Measurements from ENCODE around the gene ADGRB3. TPM values are rescaled to one million over a fixed set of nuclear protein-coding genes. Genes with fewer than 3 reads are reported as not detected.

The ADGRB3 gene
- polyA plus RNA-seq, 1 of the 3 experiments (the other 2 are of a cell fraction) = 0.12 TPM

- Histone ChIP-seq H3K27me3 (ENCODE audit: insufficient read depth) (no peaks in the 10 kb centered on the region), H3K4me3 (ENCODE audit: low read depth in 2 of 2, low read length in 1 of 2) (no peak overlapping the region), H3K4me1 (ENCODE audit: control insufficient read depth in 1 of 2, insufficient read depth in 2 of 2, low read depth in 1 of 2, low read length in 1 of 2) (peaks cover 0 to 5% of the 10 kb centered on the region in 2 experiments; a peak in 2 of 4 replicates), H4K20me1 (ENCODE audit: insufficient read depth) (no peaks in the 10 kb centered on the region), H3K9ac (no peak overlapping the region), H3K4me2 (no peak overlapping the region), H3K27ac (ENCODE audit: low read depth in 2 of 2, low read length in 1 of 2) (no peak overlapping the region), H3K36me3 (replicated peaks in 1 of 2; ENCODE audit: control insufficient read depth in 1 of 2, insufficient read depth in 2 of 2, low read length in 1 of 2) (no peaks in the 10 kb centered on the region), H3K9me2 (no peaks in the 10 kb centered on the region), H3F3A (replicated peaks; ENCODE audit: insufficient read depth) (no peaks in the 10 kb centered on the region), H3K79me2 (ENCODE audit: insufficient read depth) (no peaks in the 10 kb centered on the region), H2AFZ (ENCODE audit: low read depth) (no peak overlapping the region), H3K9me3 (no peaks in the 10 kb centered on the region)
- ChIA-PET CTCF (interaction anchor here (0.6 to 4.0 kb wide), 9 partner anchors 9 to 768 kb away, joined by 3 to 21 read pairs (median 6); partner anchors contain the start of gene ADGRB3), POLR2A (no interaction called here)
- no peak for TF ChIP-seq JUND (IDR thresholded peaks at IDR 0.05)
- TF ChIP-seq GATA2 (CRISPR knock-in tag; IDR thresholded peaks at IDR 0.05) = peak; percentile 34; the same call in 1 of the 2 replicates
- TF ChIP-seq SMC3 (IDR thresholded peaks at IDR 0.05; ENCODE audit: low read depth, low read length) = peak; percentile 30
- peak; percentile 64 for TF ChIP-seq RAD21 (IDR thresholded peaks at IDR 0.05; ENCODE audit: low read length)
- TF ChIP-seq EP300 (IDR thresholded peaks at IDR 0.05; ENCODE audit: borderline replicate concordance in 1 of 2, low read depth in 1 of 2, low read length in 1 of 2) = peak in 1 of 2 experiments; percentile 33; a peak in 1 of 4 replicates
- no peak for TF ChIP-seq NRF1 (IDR thresholded peaks at IDR 0.05; ENCODE audit: low read depth, low read length)
- TF ChIP-seq RCOR1 (IDR thresholded peaks at IDR 0.05; ENCODE audit: low read length) = peak; percentile 75
- peak; percentile 44 for TF ChIP-seq CTCF (IDR thresholded peaks at IDR 0.05)
- DNase-seq = peak; percentile 23
- WGBS (ENCODE audit: low lambda C conversion rate) = 49% methylated on average over 2 of the region's 2 CpGs
Measured at GRCh38 chr6:68958327-68958726, 323.2 kb downstream of the ADGRB3 start.

GRCh38 chr6:68967549-68968300 is 332.6 kb downstream of the ADGRB3 start:
- Histone ChIP-seq H3K27ac (ENCODE audit: low read depth in 2 of 2, low read length in 1 of 2) (no peak overlapping the region), H2AFZ (ENCODE audit: low read depth) (no peak overlapping the region), H4K20me1 (ENCODE audit: insufficient read depth) (no peaks in the 10 kb centered on the region), H3K79me2 (ENCODE audit: insufficient read depth) (no peaks in the 10 kb centered on the region), H3K9ac (no peak overlapping the region), H3K9me3 (no peaks in the 10 kb centered on the region), H3K9me2 (no peaks in the 10 kb centered on the region), H3F3A (replicated peaks; ENCODE audit: insufficient read depth) (no peaks in the 10 kb centered on the region), H3K4me3 (ENCODE audit: low read depth in 2 of 2, low read length in 1 of 2) (peak overlapping the region in 1 of 2 experiments; percentile 4; a peak in 1 of 4 replicates), H3K4me2 (no peak overlapping the region), H3K27me3 (ENCODE audit: insufficient read depth) (no peaks in the 10 kb centered on the region), H3K36me3 (replicated peaks in 1 of 2; ENCODE audit: control insufficient read depth in 1 of 2, insufficient read depth in 2 of 2, low read length in 1 of 2) (no peaks in the 10 kb centered on the region), H3K4me1 (ENCODE audit: control insufficient read depth in 1 of 2, insufficient read depth in 2 of 2, low read depth in 1 of 2, low read length in 1 of 2) (peaks cover 0 to 8% of the 10 kb centered on the region in 2 experiments; a peak in 2 of 4 replicates)
- WGBS (ENCODE audit: low lambda C conversion rate) = 36% methylated on average over 11 of the region's 11 CpGs
- CTCF ChIA-PET = interaction anchor here (0.6 to 1.7 kb wide), 9 partner anchors 7 to 1360 kb away, joined by 3 to 7 read pairs (median 4); no protein-coding TSS in a partner anchor
- no peak for TF ChIP-seq PBX3 (IDR thresholded peaks at IDR 0.05)
- TF ChIP-seq CTCF (IDR thresholded peaks at IDR 0.05) = peak; percentile 94
- peak; percentile 74 for TF ChIP-seq RAD21 (IDR thresholded peaks at IDR 0.05; ENCODE audit: low read length)
- TF ChIP-seq RFX5 (IDR thresholded peaks at IDR 0.05; ENCODE audit: low read length) = no peak
- TF ChIP-seq RCOR1 (IDR thresholded peaks at IDR 0.05; ENCODE audit: low read length) = no peak
- peak; percentile 51 for TF ChIP-seq SMC3 (IDR thresholded peaks at IDR 0.05; ENCODE audit: low read depth, low read length)
- no peak for TF ChIP-seq MXI1 (IDR thresholded peaks at IDR 0.05; ENCODE audit: low read depth, low read length)
- TF ChIP-seq YY1 (IDR thresholded peaks at IDR 0.05; ENCODE audit: low read depth) = no peak
- TF ChIP-seq TCF12 (IDR thresholded peaks at IDR 0.05) = no peak
- peak; percentile 84 for TF ChIP-seq CHD2 (IDR thresholded peaks at IDR 0.05; ENCODE audit: low read length, partially characterized antibody)
- DNase-seq = peak; percentile 51
- POLR2A ChIA-PET = no interaction called here
